Measurements from ENCODE around the gene FBXW11. TPM values are rescaled to one million over a fixed set of nuclear protein-coding genes. Genes with fewer than 3 reads are reported as not detected.

The FBXW11 gene
- polyA plus RNA-seq, 1 donor (not counting 4 experiments of a cell fraction or from before 2014, with no cell fraction given): 48.4 TPM

DNA sequence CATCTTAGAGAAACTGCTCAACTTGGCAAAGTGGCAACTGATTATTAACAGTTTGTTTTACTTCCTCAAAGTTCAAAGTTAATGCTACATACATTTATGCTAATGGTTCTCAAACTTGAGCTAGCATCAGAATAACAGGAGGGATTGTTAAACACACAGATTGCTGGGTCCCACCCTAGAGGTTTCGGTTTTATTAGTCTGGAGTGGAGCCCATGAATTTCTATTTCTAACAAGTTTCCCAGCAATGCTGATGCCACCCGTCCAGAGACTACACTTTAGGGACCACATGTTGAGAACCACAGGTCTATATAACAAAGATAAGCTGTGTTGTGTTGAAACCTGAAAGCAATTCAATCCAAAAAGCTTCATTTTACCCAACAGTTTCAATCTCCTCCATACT lies 95.3 kb downstream of the FBXW11 start:
- Histone ChIP-seq H3K9me1 (ENCODE audit: control insufficient read depth, extremely low read depth, insufficient read depth, low read length) (no peaks in the 10 kb centered on the region), H3K4me2 (ENCODE audit: control insufficient read depth, extremely low read depth, insufficient read depth, low read depth, low read length) (no peak overlapping the region), H3K27me3 (ENCODE audit: control insufficient read depth, extremely low read depth, insufficient read depth, low read length) (no peaks in the 10 kb centered on the region), H3K4me1 (ENCODE audit: control insufficient read depth, extremely low read depth, insufficient read depth, low read length) (no peaks in the 10 kb centered on the region), H3K9ac (ENCODE audit: control insufficient read depth, extremely low read depth, insufficient read depth, low read length) (no peak overlapping the region), H3K9me3 (ENCODE audit: control insufficient read depth, low read depth, low read length) (no peaks in the 10 kb centered on the region), H3K27ac (ENCODE audit: control insufficient read depth, insufficient read depth, low read length) (no peak overlapping the region), H3K4me3 (ENCODE audit: control insufficient read depth in 2 of 3, extremely low read depth in 1 of 3, insufficient read depth in 2 of 3, low read depth in 1 of 3, low read length in 3 of 3) (no peak overlapping the region), H2AFZ (ENCODE audit: control insufficient read depth, low read length) (no peak overlapping the region), H3K36me3 (ENCODE audit: control insufficient read depth in 2 of 2, extremely low read depth in 1 of 2, insufficient read depth in 2 of 2, low read length in 2 of 2) (peaks cover 0 to 6% of the 10 kb centered on the region in 2 experiments), H3K79me2 (ENCODE audit: control insufficient read depth, insufficient read depth, low read length) (peaks cover 43% of the 10 kb centered on the region), H4K20me1 (ENCODE audit: control insufficient read depth, extremely low read depth, insufficient read depth, low read length) (peaks cover 2% of the 10 kb centered on the region)
- TF ChIP-seq, protein P1, sequence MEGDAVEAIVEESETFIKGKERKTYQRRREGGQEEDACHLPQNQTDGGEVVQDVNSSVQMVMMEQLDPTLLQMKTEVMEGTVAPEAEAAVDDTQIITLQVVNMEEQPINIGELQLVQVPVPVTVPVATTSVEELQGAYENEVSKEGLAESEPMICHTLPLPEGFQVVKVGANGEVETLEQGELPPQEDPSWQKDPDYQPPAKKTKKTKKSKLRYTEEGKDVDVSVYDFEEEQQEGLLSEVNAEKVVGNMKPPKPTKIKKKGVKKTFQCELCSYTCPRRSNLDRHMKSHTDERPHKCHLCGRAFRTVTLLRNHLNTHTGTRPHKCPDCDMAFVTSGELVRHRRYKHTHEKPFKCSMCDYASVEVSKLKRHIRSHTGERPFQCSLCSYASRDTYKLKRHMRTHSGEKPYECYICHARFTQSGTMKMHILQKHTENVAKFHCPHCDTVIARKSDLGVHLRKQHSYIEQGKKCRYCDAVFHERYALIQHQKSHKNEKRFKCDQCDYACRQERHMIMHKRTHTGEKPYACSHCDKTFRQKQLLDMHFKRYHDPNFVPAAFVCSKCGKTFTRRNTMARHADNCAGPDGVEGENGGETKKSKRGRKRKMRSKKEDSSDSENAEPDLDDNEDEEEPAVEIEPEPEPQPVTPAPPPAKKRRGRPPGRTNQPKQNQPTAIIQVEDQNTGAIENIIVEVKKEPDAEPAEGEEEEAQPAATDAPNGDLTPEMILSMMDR (optimal IDR thresholded peaks at IDR 0.05 in 1 of 3, IDR thresholded peaks at IDR 0.05 in 1 of 3, conservative IDR thresholded peaks at IDR 0.05 in 1 of 3; ENCODE audit: extremely low read depth in 1 of 3, insufficient read depth in 2 of 3, low read length in 3 of 3): no peak
- no peak for TF ChIP-seq EZH2 (IDR thresholded peaks at IDR 0.05; ENCODE audit: low read length)
- no peak for DNase-seq (ENCODE audit: low read depth, low spot score)
- dilution Hi-C loops (cut with MboI; ENCODE audit: extremely low pct_ligation_motif_present, low sequenced_read_pairs): no loop called here
- FAIRE-seq: no peak

DNA sequence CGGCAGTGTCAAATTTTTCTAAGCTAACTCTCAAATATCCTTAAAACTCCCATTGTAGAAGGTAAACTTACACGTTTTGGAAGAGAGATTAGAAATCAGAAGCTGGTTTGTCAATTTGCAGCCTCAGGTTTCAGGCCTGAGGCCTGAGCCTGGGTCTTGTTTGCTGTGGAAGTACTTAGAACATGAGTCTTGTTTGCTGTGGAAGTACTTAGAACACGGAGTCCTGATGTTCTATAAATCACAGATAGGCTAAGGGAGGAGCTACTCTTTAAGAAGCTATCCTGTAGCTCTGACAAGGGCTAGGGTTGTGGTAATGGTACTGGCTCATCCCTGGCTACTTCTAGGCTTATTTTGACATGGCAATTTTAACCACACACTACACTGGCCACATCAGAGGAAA lies 97.8 kb downstream of the FBXW11 start:
- no peak overlapping the region for H3K4me3 ChIP-seq (ENCODE audit: control insufficient read depth in 2 of 3, extremely low read depth in 1 of 3, insufficient read depth in 2 of 3, low read depth in 1 of 3, low read length in 3 of 3)

More for the DNA sequence above, 97.8 kb downstream of the FBXW11 start:
- DNase-seq (ENCODE audit: low read depth, low spot score) (no peak), FAIRE-seq (no peak)
- Histone ChIP-seq H4K20me1 (ENCODE audit: control insufficient read depth, extremely low read depth, insufficient read depth, low read length) (peaks cover 2% of the 10 kb centered on the region), H3K9me3 (ENCODE audit: control insufficient read depth, low read depth, low read length) (no peaks in the 10 kb centered on the region), H3K9ac (ENCODE audit: control insufficient read depth, extremely low read depth, insufficient read depth, low read length) (no peak overlapping the region), H3K9me1 (ENCODE audit: control insufficient read depth, extremely low read depth, insufficient read depth, low read length) (no peaks in the 10 kb centered on the region), H3K4me1 (ENCODE audit: control insufficient read depth, extremely low read depth, insufficient read depth, low read length) (no peaks in the 10 kb centered on the region), H3K4me2 (ENCODE audit: control insufficient read depth, extremely low read depth, insufficient read depth, low read depth, low read length) (no peak overlapping the region), H3K79me2 (ENCODE audit: control insufficient read depth, insufficient read depth, low read length) (peaks cover 34% of the 10 kb centered on the region), H3K27me3 (ENCODE audit: control insufficient read depth, extremely low read depth, insufficient read depth, low read length) (no peaks in the 10 kb centered on the region), H3K27ac (ENCODE audit: control insufficient read depth, insufficient read depth, low read length) (no peak overlapping the region), H3K36me3 (ENCODE audit: control insufficient read depth in 2 of 2, extremely low read depth in 1 of 2, insufficient read depth in 2 of 2, low read length in 2 of 2) (peaks cover 0 to 6% of the 10 kb centered on the region in 2 experiments), H2AFZ (ENCODE audit: control insufficient read depth, low read length) (no peak overlapping the region)
- TF ChIP-seq, protein P1 (optimal IDR thresholded peaks at IDR 0.05 in 1 of 3, IDR thresholded peaks at IDR 0.05 in 1 of 3, conservative IDR thresholded peaks at IDR 0.05 in 1 of 3; ENCODE audit: extremely low read depth in 1 of 3, insufficient read depth in 2 of 3, low read length in 3 of 3): no peak
- TF ChIP-seq EZH2 (IDR thresholded peaks at IDR 0.05; ENCODE audit: low read length): no peak
- dilution Hi-C loops (cut with MboI; ENCODE audit: extremely low pct_ligation_motif_present, low sequenced_read_pairs): no loop called here

All from keratinocyte (primary cell).